GM11168 (cell line): ENCODE data around the gene LRRC8B.

ENCODE experiments used
- in situ Hi-C: fragments of 300-500 bp; cut with MboI; formaldehyde crosslinking; loops from one replicate; pipeline ENCODE4 v1.12.0; 2022; ENCODE audit warnings: low sequenced_read_pairs; ENCODE audit not compliant: unreplicated experiment

Gene LRRC8B

GRCh38 chr1:89604414-89604735 lies 79.7 kb downstream of the LRRC8B start:
- in situ Hi-C loops: no loop called here

GRCh38 chr1:89605692-89606091 lies 81.1 kb downstream of the LRRC8B start:
- in situ Hi-C loops: no loop called here

DNA sequence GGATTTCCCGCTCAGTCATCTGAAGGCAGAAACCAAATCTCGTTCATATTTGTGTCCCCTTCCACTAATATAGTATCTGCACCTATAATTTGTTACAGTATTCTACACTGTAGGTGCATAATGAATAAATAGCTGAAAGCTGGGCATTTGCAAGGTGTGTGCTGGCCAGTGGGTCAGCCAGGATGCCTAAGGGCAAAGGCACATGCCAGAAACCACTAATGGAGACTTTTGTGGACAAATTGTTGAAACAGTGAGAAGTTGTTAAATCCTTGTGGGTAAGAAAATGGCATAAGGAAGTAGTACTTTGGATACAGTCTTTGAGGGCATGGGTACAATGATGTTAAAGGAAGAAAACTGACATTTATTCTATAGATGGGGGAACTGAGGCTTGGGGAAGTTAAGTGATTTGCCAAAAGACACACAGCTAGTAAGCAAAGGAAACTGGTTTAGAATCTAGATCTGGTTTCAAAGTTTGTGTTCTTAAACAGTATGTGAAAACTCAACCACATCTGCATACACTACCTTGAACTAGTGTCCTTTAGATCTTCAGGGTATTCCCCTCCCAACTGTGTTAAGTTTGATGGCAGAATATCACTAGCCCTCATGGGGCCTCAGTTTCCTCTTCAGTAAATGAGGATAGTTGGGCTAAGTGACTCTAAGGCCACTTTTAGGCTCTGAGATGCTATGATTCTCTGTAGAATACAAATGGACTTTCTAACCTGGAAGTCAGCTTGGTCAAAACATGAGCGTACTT lies 81.8 kb downstream of the LRRC8B start:
- in situ Hi-C loops: no loop called here

DNA sequence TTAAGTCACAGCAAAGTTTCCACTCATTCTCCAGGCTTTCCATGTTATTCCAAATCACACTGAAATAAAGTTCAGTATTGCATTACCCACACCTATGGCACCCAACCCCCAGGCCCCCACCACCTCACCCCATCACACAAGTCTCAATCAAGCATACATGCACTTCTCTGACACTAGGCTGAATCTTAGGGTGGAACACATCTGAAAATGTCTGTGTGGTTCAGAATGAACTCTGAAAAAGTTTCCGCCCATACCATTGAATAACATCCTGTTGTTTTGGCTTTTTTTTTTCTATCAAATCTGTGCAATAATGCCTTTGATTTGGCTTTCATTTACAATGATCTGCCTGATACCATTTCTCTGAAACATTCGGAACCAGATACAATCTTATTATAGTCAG lies 82.5 kb downstream of the LRRC8B start:
- in situ Hi-C loops: no loop called here

DNA sequence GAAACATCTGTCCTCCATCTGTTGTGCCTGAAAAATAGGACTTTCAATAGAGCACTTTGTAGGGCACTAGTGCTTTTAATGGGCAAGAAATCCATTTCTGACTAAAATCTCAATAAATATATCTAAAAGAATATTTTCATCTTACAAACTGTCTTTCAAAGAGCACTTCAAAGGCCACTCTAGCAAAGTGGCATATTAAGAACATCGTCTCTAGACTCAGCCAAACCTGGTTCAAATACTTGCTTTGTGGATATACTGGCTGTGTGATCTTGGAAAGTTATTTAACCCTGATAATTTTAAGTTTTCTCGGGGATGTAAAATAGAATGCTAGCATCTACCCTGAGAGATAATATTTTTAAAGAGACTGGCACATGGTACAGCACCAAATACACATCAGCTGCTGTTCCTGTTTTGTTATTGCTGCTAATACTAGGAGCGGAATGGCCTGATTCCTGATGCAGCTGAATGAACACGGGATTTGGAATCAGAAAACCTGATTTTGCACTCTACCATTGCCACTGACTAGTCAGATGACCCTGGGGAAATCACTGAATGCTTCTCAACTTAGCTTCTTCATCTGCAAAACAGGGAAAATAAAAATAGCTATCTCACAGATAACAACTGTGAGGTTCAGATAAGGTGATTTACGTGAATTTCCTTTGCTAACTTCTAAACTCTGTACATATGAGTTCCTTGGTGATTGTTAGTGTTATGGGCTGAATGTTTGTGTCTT lies 83.1 kb downstream of the LRRC8B start:
- in situ Hi-C loops: no loop called here

- in situ Hi-C loops: no loop called here
These were observed 83.8 kb downstream of the LRRC8B start for GRCh38 chr1:89608319-89608983.

- in situ Hi-C loops: no loop called here
These were observed 84.5 kb downstream of the LRRC8B start for GRCh38 chr1:89608984-89609725.

DNA sequence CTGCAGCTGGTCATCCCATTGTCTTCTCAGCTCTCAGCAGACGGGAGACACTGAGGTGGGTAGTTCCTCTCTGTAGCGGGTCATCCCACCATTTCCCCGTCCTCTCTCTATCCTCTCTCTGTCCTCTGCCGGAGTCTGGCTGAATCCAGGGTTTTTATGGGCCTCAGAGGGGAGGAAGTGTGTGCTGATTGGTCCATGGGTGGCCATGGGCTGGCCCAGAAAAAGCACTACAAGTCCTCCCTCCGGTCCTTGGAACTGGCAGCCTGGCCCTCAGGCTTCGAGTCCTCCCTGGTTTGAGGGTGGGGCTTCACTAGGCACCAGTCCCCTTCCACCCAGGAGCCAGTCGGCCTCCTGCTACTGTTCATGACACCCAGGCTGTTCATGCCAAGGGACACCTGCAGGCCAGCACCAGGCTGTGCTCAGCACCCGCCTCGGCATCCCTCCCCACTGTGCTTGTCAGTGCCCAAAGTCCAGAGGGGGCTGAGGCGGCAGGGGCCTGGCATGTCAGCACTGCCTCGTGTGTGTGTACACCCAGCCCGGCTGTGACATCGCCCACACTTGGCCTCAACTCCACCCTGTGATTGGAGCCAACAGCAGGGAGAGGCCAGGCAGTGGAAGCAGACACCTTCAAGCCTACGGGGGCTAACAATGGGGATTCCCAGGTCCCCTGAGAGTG lies 85.3 kb downstream of the LRRC8B start:
- in situ Hi-C loops: no loop called here

- in situ Hi-C loops: no loop called here
These were observed 85.9 kb downstream of the LRRC8B start for GRCh38 chr1:89610457-89611011.

DNA sequence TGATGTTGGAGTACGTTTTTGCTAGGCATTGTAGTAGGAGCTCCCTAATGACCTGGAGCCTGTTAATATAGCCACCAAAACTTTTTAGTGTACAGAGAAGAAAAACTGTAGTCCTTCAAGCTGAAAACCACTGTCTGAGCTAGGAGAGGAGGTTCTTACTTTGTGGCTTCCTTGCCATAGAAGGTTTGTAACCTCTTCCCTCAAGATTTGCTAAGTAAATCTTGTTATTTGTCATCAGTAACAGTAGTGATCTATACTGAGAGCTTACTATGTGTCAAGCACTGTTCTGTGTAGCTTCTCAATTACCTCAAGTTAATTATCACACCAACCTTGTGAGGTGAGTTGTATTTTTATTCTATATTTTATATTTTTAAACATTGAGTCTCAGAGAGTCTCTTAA lies 87.1 kb downstream of the LRRC8B start:
- in situ Hi-C loops: no loop called here

DNA sequence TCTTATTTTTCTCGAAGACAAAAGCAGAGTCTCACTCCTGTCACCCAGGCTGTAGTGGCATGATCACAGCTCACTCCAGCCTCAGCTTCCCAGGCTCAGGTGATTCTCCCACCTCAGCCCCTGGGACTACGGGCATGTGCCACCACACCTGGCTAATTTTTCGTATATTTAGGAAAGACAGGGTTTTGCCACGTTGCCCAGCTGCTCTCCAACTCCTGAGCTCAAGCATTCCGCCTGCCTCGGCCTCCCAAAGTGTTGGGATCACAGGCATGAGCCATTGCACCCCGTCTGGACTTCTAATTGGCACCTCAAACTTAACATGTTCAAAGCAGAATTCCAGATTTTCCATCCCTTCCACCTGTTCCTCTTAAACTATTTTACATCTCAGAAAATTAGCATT lies 89.3 kb downstream of the LRRC8B start:
- in situ Hi-C loops: no loop called here

GRCh38 chr1:89615676-89616598 lies 91.3 kb downstream of the LRRC8B start:
- in situ Hi-C loops: no loop called here

- in situ Hi-C loops: no loop called here
These were observed 92.4 kb downstream of the LRRC8B start for GRCh38 chr1:89616844-89617627.

GRCh38 chr1:89620664-89621063 lies 96.0 kb downstream of the LRRC8B start:
- in situ Hi-C loops: no loop called here

DNA sequence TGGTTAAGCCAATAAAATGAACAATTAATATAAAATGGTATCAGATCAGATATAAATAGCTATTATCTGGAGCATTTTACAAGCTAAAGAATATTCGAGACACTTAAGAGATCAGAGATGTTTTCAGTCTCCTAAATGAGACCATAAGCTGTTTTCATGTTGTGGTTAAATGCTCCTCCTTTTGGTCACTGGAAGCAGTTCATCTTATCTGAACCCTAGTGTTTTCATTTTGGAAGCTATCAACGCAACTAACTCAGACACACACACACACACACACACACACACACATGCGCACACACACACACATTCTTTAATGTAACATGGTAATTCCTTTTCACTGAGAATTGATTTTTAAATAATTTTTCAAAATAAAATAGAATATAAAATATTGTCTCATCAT lies 98.3 kb downstream of the LRRC8B start:
- in situ Hi-C loops: no loop called here

GRCh38 chr1:89624314-89624713 lies 99.7 kb downstream of the LRRC8B start:
- in situ Hi-C loops: no loop called here

DNA sequence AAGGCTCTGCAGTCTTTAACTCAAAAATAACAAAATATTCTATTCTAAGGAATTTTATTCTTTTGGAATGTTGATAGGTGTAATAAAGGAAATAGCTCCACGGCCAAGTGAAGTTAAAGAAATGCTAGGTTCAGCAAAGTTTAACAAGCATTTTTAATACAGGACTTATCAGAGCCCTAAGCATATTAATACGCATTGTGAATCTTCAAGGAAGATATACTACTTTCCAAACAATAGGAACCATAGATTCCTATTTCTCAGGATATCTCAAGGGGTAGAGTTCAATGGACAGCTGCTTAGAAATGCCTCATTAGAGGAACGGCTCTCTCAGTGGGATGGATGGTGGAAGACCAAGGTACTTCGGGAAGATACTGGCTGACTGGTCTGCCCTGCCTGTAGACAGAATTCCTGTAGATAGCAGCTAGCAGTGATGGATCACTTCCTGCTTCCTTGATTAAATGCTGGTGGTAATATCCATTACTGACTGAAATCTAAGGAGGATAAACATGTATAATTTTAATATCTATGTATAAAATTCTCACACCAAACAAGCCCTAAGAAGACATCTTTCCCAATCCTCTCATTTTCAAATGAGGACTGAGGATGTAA lies 100.2 kb downstream of the LRRC8B start:
- in situ Hi-C loops: loop anchor here (25.0 kb wide), 1 partner anchor 337 kb away; no protein-coding TSS in a partner anchor

- in situ Hi-C loops: loop anchor here (25.0 kb wide), 1 partner anchor 335 kb away; no protein-coding TSS in a partner anchor
These were observed 103.0 kb downstream of the LRRC8B start for GRCh38 chr1:89627596-89627962.
